Retinal pigment epithelial cell (primary cell): Measurements from ENCODE around the gene UNC5B.

Experiments used
- DNase-seq: peaks from one replicate; pipeline ENCODE4 v3.0.0-alpha.2; 2010; ENCODE audit warnings: low read depth
- H3K4me3 ChIP-seq: 2 replicates; pipeline ENCODE4 v1.5.1; 2011; ENCODE audit warnings: mild to moderate bottlenecking, low read length, control low read depth, moderate library complexity
- CTCF ChIP-seq: conservative IDR thresholded peaks from 2 replicates; pipeline ENCODE4 v1.5.1; 2011; ENCODE audit warnings: low read depth, low read length, control low read depth, inconsistent platforms

UNC5B gene

GRCh38 chr10:71255808-71256660 lies 43.7 kb downstream of the UNC5B start:
- no peak overlapping the region for H3K4me3 ChIP-seq
- DNase-seq, result no peak
- no peak for TF ChIP-seq CTCF

- no peak overlapping the region for H3K4me3 ChIP-seq
- TF ChIP-seq CTCF, result no peak
- no peak for DNase-seq
These were observed 44.4 kb downstream of the UNC5B start for GRCh38 chr10:71256661-71257318.

- no peak for DNase-seq
- TF ChIP-seq CTCF, result no peak
- no peak overlapping the region for H3K4me3 ChIP-seq
These were observed 45.1 kb downstream of the UNC5B start for GRCh38 chr10:71257319-71257997.

GRCh38 chr10:71258046-71258445 lies 45.7 kb downstream of the UNC5B start:
- no peak for DNase-seq
- no peak overlapping the region for H3K4me3 ChIP-seq
- no peak for TF ChIP-seq CTCF

GRCh38 chr10:71258446-71259145 lies 46.2 kb downstream of the UNC5B start:
- DNase-seq, result no peak
- H3K4me3 ChIP-seq, result no peak overlapping the region
- TF ChIP-seq CTCF, result no peak

- TF ChIP-seq CTCF, result no peak
- no peak for DNase-seq
These were observed 46.9 kb downstream of the UNC5B start for GRCh38 chr10:71259282-71259681.

More at GRCh38 chr10:71259282-71259681, 46.9 kb downstream of the UNC5B start:
- H3K4me3 ChIP-seq, result no peak overlapping the region
